ENCODE data around the gene NFIA. TPM values are rescaled to one million over a fixed set of nuclear protein-coding genes. Genes with fewer than 3 reads are reported as not detected.
A peak's percentile ranks its signal among the peaks of the same experiment; 100 is the strongest.

NFIA gene
- total and polyA plus RNA-seq, 9 of the 15 experiments (the other 6 are each of a cell fraction or from before 2014, with no cell fraction given) = 5.3 to 24.9 (median 9.8) TPM

- 100% methylated on average over 4 of the region's 4 CpGs for WGBS (ENCODE audit: insufficient coverage, low coverage, missing lambda C conversion rate)
- FAIRE-seq = no peak
- Histone ChIP-seq H3K9ac (ENCODE audit: insufficient read depth in 1 of 2, low read depth in 2 of 2, low read length in 2 of 2) (no peak overlapping the region), H4K20me1 (replicated peaks; ENCODE audit: control insufficient read depth, insufficient read depth, low read length) (no peaks in the 10 kb centered on the region), H3K9me3 (replicated peaks; ENCODE audit: control insufficient read depth, insufficient read depth, low read depth, low read length) (no peaks in the 10 kb centered on the region), H3K27me3 (ENCODE audit: control insufficient read depth in 2 of 2, insufficient read depth in 2 of 2, low read length in 2 of 2) (no peaks in the 10 kb centered on the region), H3K79me2 (ENCODE audit: control insufficient read depth, insufficient read depth, low read length) (peaks cover 68% of the 10 kb centered on the region), H3K36me3 (ENCODE audit: control insufficient read depth, insufficient read depth, low read length) (peaks cover 6% of the 10 kb centered on the region; the same call in 1 of the 3 replicates), H2AFZ (ENCODE audit: low read depth, low read length) (no peak overlapping the region), H3K9me1 (ENCODE audit: control insufficient read depth, insufficient read depth, low read length) (no peaks in the 10 kb centered on the region), H3K27ac (ENCODE audit: extremely low read depth, low read depth, low read length) (no peak overlapping the region), H3K4me3 (no peak overlapping the region), H3K4me1 (replicated peaks in 1 of 2; ENCODE audit: control insufficient read depth in 2 of 2, insufficient read depth in 2 of 2, low read length in 2 of 2) (peaks cover 0 to 18% of the 10 kb centered on the region in 2 experiments; a peak in 3 of 5 replicates), H3K4me2 (ENCODE audit: insufficient read depth, low read length) (no peak overlapping the region)
- intact Hi-C loops (cut with micrococcal nuclease) = loop anchor here (5.0 kb wide), 1 partner anchor 156 kb away; no protein-coding TSS in a partner anchor
- ChIA-PET CTCF (ENCODE audit: low intra/inter-chr PET ratio) (no interaction called here), POLR2A (interaction anchor here (1.0 to 1.1 kb wide), 2 partner anchors 9 to 16 kb away, joined by 3 read pairs; no protein-coding TSS in a partner anchor)
- ATAC-seq = no peak
- TF ChIP-seq NBN (IDR thresholded peaks at IDR 0.05; ENCODE audit: low read depth) (no peak), GABPA (tag; conservative IDR thresholded peaks at IDR 0.05; ENCODE audit: low read depth) (no peak), ZNF121 (CRISPR knock-in tag; conservative IDR thresholded peaks at IDR 0.05) (peak; percentile 15; the same call in 1 of the 2 replicates), RBM25 (IDR thresholded peaks at IDR 0.05; ENCODE audit: low read depth, low read length, severe bottlenecking) (peak; percentile 67), POLR2A (conservative IDR thresholded peaks at IDR 0.05) (0 out of 2 replicates have a peak, but pooled peaks have one; percentile 10)
- in situ Hi-C loops (cut with MboI) = no loop called here
- no TSS peak for BruUV-seq (replicated peaks)
- DNase-seq (ENCODE audit: extremely low read depth in 1 of 4, low spot score in 3 of 4) = no peak
Observed at GRCh38 chr1:61133335-61134019, 51.1 kb downstream of the NFIA start.

- WGBS (ENCODE audit: insufficient coverage, low coverage, missing lambda C conversion rate) = 84% methylated on average over 3 of the region's 3 CpGs
- H3K9ac ChIP-seq (ENCODE audit: insufficient read depth in 1 of 2, low read depth in 2 of 2, low read length in 2 of 2) = no peak overlapping the region
- H3K4me1 ChIP-seq (replicated peaks in 1 of 2; ENCODE audit: control insufficient read depth in 2 of 2, insufficient read depth in 2 of 2, low read length in 2 of 2) = peaks cover 5 to 32% of the 10 kb centered on the region in 2 experiments
- no peak overlapping the region for H3K4me3 ChIP-seq
- H3K27ac ChIP-seq (ENCODE audit: extremely low read depth, low read depth, low read length) = 0 out of 3 replicates have a peak overlapping the region, but pooled peaks have one; percentile 8
- no peaks in the 10 kb centered on the region for H3K9me3 ChIP-seq (replicated peaks; ENCODE audit: control insufficient read depth, insufficient read depth, low read depth, low read length)
- H3K4me2 ChIP-seq (ENCODE audit: insufficient read depth, low read length) = no peak overlapping the region
- ChIA-PET CTCF (ENCODE audit: low intra/inter-chr PET ratio) (no interaction called here), POLR2A (interaction anchor here (1.1 to 1.8 kb wide), 2 partner anchors 16 to 86 kb away, joined by 3 to 6 read pairs; no protein-coding TSS in a partner anchor)
- peaks cover 6% of the 10 kb centered on the region; the same call in 1 of the 3 replicates for H3K36me3 ChIP-seq (ENCODE audit: control insufficient read depth, insufficient read depth, low read length)
- no peak for ATAC-seq
- no peak for FAIRE-seq
- no peaks in the 10 kb centered on the region for H4K20me1 ChIP-seq (replicated peaks; ENCODE audit: control insufficient read depth, insufficient read depth, low read length)
- BruUV-seq (replicated peaks) = no TSS peak
- intact Hi-C loops (cut with micrococcal nuclease) = no loop called here
- H3K9me1 ChIP-seq (ENCODE audit: control insufficient read depth, insufficient read depth, low read length) = no peaks in the 10 kb centered on the region
- in situ Hi-C loops (cut with MboI) = loop anchor here (5.0 kb wide), 1 partner anchor 83 kb away; no protein-coding TSS in a partner anchor
- H3K27me3 ChIP-seq (ENCODE audit: control insufficient read depth in 2 of 2, insufficient read depth in 2 of 2, low read length in 2 of 2) = no peaks in the 10 kb centered on the region
- peaks cover 71% of the 10 kb centered on the region for H3K79me2 ChIP-seq (ENCODE audit: control insufficient read depth, insufficient read depth, low read length)
- no peak for TF ChIP-seq HDAC8 (tag; IDR thresholded peaks at IDR 0.05)
- no peak for TF ChIP-seq KHSRP (IDR thresholded peaks at IDR 0.05)
- TF ChIP-seq ZNF644 (tag; IDR thresholded peaks at IDR 0.05; ENCODE audit: low read depth) = no peak
- TF ChIP-seq GTF3C2 (IDR thresholded peaks at IDR 0.05; ENCODE audit: borderline replicate concordance, extremely low read depth, insufficient read length) = no peak
- no peak for TF ChIP-seq CBFA2T3 (IDR thresholded peaks at IDR 0.05)
- no peak for TF ChIP-seq ZNF780A (CRISPR knock-in tag; IDR thresholded peaks at IDR 0.05)
- no peak overlapping the region for H2AFZ ChIP-seq (ENCODE audit: low read depth, low read length)
- no peak for DNase-seq (ENCODE audit: extremely low read depth in 1 of 4, low spot score in 3 of 4)
Observed at GRCh38 chr1:61135291-61135690, 52.9 kb downstream of the NFIA start.
